ENCODE results near the gene FAIM2.

GRCh38 chr12:49854976-49855375 lies 48.7 kb downstream of the FAIM2 start:
- TF ChIP-seq CTCF (conservative IDR thresholded peaks at IDR 0.05) (no peak), ZFX (IDR thresholded peaks at IDR 0.05) (no peak)

All from C4-2B (cell line).